IPS-18a (cell line): ENCODE results near the gene EXOC4.

ENCODE experiments used
- H3K27ac ChIP-seq: one replicate; pipeline ENCODE4 v1.5.1; 2013; ENCODE audit warnings: low read length
- H3K27me3 ChIP-seq: one replicate; pipeline ENCODE4 v1.6.1; 2013; ENCODE audit warnings: mild to moderate bottlenecking, low read length; ENCODE audit not compliant: control insufficient read depth, insufficient read depth
- H3K36me3 ChIP-seq: one replicate; pipeline ENCODE4 v1.6.1; 2013; ENCODE audit warnings: low read depth, low read length; ENCODE audit not compliant: control insufficient read depth
- H3K4me1 ChIP-seq: one replicate; pipeline ENCODE4 v1.6.1; 2013; ENCODE audit warnings: low read depth, low read length; ENCODE audit not compliant: control insufficient read depth
- H3K4me3 ChIP-seq: one replicate; pipeline ENCODE4 v1.5.1; 2013; ENCODE audit warnings: low read length
- H3K9ac ChIP-seq: one replicate; pipeline ENCODE4 v1.6.1; 2013; ENCODE audit warnings: mild to moderate bottlenecking, low read length, moderate library complexity
- H3K9me3 ChIP-seq: one replicate; pipeline ENCODE4 v1.6.1; 2013; ENCODE audit warnings: low read depth, low read length; ENCODE audit not compliant: control insufficient read depth

The EXOC4 gene

GRCh38 chr7:133582766-133583523 lies 330.1 kb downstream of the EXOC4 start:
- Histone ChIP-seq H3K4me3 (no peak overlapping the region), H3K27ac (no peak overlapping the region), H3K9me3 (no peaks in the 10 kb centered on the region), H3K36me3 (no peaks in the 10 kb centered on the region), H3K9ac (no peak overlapping the region), H3K27me3 (no peaks in the 10 kb centered on the region), H3K4me1 (peaks cover 20% of the 10 kb centered on the region)

DNA sequence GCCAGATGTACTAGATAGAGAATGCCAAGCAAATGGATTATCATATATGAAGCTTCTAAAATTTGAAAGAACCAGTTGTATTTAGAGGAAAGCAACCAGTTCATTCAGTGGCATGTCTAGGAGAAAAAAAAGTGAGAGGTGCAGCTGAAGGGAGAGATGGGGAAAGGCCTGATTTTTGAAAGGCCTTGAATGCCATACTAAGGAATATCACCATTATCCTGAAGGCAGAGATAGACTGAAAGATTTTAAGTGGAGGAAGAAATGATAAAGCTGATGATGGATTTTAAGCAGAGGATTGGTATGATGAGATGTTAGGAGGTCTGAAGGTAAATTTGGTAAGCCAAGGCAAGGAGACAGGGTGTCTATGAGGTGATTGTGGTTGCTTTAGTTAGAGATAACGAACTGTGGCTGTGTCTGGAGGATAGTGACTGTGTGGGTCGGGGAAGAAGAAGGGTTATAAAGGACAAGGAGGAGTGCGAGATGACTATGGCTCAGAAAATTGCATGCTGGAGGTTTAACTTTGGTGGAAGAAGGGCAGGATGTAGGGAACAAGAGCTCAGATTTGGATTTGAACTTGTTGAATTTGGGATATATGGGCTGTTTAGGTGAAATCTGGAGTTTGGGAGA lies 330.8 kb downstream of the EXOC4 start:
- Histone ChIP-seq H3K36me3 (no peaks in the 10 kb centered on the region), H3K4me3 (no peak overlapping the region), H3K27ac (no peak overlapping the region)

DNA sequence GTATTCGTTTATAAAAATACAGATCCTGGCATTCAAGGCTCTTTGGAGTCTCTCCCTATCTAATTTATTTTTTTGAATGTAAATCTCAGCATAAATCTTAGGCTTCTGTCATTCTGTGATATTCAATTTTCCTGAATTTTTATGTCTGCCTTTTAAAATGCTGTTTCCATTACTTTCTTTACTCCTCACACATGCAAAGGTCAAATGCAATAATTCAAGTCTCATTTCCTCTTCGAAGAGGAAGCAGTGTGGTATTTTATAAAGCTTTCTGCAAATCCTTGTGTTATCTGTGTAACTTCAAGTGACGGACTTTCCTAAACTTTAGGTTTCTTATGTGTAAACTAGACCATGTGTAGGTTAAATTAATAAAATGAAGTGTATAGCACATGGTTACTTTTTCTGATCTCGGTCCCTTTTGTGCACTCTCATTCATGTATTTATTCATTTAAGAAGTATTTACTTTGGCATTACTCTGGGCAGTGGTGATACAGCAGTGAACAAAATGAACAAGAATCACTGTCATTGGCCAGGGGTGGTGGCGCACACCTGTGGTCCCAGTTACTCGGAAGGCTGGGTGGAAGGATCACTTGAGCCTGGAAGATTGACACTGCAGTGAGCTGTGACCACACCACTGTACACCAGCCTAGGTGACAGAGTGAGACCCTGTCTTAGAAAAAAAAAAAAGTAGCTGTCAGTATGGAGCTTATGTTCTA lies 332.2 kb downstream of the EXOC4 start:
- no peaks in the 10 kb centered on the region for H3K36me3 ChIP-seq
- H3K27ac ChIP-seq = no peak overlapping the region
- H3K9ac ChIP-seq = no peak overlapping the region
- H3K9me3 ChIP-seq = no peaks in the 10 kb centered on the region
- H3K4me1 ChIP-seq = peaks cover 13% of the 10 kb centered on the region
- no peaks in the 10 kb centered on the region for H3K27me3 ChIP-seq
- no peak overlapping the region for H3K4me3 ChIP-seq

More for the DNA sequence above, 330.8 kb downstream of the EXOC4 start:
- Histone ChIP-seq H3K27me3 (no peaks in the 10 kb centered on the region), H3K9ac (no peak overlapping the region), H3K9me3 (no peaks in the 10 kb centered on the region), H3K4me1 (peaks cover 17% of the 10 kb centered on the region)

DNA sequence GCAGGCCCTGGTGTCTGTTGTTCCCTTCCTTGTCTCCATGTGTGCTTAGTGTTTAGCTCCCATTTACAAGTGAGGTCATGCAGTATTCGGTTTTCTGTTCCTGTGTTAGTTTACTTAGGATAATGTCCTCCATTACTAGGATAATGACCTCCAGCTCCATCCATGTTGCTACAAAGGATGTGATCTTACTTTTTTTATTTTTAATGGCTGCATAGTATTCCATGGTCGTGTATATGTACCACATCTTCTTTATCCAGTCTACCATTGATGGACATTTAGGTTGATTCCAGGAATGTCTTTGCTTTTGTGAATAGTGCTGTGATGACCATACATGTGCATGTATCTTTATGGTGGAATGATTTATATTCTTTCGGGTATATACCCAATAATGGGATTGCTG lies 333.4 kb downstream of the EXOC4 start:
- peaks cover 13% of the 10 kb centered on the region for H3K4me1 ChIP-seq
- no peaks in the 10 kb centered on the region for H3K9me3 ChIP-seq
- H3K27ac ChIP-seq = no peak overlapping the region
- no peak overlapping the region for H3K4me3 ChIP-seq
- H3K27me3 ChIP-seq = no peaks in the 10 kb centered on the region
- no peak overlapping the region for H3K9ac ChIP-seq
- H3K36me3 ChIP-seq = no peaks in the 10 kb centered on the region

DNA sequence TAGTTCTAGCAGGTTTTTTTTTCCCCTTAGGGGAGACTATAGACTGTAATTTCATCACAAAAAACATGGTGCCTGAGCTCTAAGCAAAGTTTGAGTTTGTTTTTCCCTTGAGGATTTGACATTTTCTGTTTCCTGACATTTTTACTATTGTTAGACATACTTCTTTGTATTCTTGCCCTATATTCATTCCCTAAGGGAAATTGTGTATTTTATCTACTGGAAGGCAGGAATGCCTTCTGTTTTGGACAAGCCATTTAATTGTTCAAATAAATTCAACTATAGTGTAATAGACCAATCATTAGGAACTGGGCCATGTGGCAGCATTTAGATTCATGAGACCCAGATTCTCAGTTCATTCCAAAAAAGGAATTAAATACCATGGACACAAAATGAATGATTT lies 335.0 kb downstream of the EXOC4 start:
- Histone ChIP-seq H3K9ac (no peak overlapping the region), H3K27me3 (no peaks in the 10 kb centered on the region), H3K27ac (no peak overlapping the region), H3K36me3 (no peaks in the 10 kb centered on the region), H3K9me3 (no peaks in the 10 kb centered on the region), H3K4me3 (no peak overlapping the region), H3K4me1 (peaks cover 5% of the 10 kb centered on the region)

DNA sequence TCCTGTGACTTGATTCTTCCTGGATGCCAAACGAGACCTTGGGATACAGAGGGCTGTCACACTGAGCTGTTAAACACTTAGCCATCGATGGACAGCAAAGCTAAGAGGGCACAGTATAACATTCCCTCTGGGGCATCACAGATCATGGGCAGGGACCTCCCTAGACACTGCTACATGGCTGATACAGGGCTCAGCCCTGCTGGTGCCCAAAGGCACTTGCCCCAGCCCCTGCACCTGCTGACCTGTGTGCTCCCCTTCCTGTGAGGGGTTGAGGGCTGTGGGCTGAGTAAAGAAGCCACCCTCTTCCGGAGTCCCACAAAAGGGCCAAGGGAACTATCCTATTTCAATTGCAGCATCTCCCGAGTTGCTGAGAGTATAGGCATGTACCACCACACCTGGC lies 337.9 kb downstream of the EXOC4 start:
- Histone ChIP-seq H3K4me3 (no peak overlapping the region), H3K27ac (no peak overlapping the region), H3K9me3 (no peaks in the 10 kb centered on the region), H3K36me3 (no peaks in the 10 kb centered on the region), H3K9ac (no peak overlapping the region), H3K4me1 (no peaks in the 10 kb centered on the region), H3K27me3 (no peaks in the 10 kb centered on the region)

DNA sequence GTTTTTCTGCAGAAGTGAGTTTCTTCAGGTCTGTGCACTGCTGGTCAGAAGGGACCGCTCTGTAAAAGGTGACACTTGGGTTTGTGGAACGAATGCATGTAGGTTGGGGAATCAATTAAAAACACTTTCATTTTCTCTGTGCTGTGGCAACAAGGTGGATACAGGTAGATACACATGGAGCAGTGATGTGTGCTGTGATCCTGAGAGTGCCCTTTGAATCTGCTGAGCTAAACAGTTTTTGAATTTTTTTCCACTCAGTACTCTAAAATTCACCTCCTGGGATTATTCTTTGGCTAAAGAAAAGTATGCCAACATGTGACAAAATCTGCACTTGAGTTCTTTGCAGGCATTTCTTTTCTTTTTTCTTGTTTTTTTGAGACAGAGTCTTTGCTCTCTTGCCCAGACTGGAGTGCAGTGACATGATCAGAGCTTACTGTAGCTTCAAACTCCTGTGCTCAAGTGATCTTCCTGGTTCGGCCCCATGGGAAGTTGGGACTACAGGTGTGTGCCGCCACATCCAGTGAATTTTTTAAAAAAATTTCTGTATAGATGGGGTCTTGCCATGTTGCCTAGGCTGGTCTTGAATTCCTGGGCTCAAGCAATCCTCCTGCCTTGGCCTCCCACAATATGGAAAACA lies 338.9 kb downstream of the EXOC4 start:
- Histone ChIP-seq H3K27me3 (no peaks in the 10 kb centered on the region), H3K9ac (no peak overlapping the region), H3K4me3 (no peak overlapping the region), H3K9me3 (no peaks in the 10 kb centered on the region), H3K36me3 (no peaks in the 10 kb centered on the region), H3K27ac (no peak overlapping the region), H3K4me1 (no peaks in the 10 kb centered on the region)

GRCh38 chr7:133593561-133593960 lies 340.7 kb downstream of the EXOC4 start:
- Histone ChIP-seq H3K4me1 (no peaks in the 10 kb centered on the region), H3K4me3 (no peak overlapping the region), H3K36me3 (no peaks in the 10 kb centered on the region), H3K9me3 (no peaks in the 10 kb centered on the region), H3K27me3 (no peaks in the 10 kb centered on the region), H3K9ac (no peak overlapping the region), H3K27ac (no peak overlapping the region)

GRCh38 chr7:133601617-133602016 lies 348.7 kb downstream of the EXOC4 start:
- Histone ChIP-seq H3K9ac (no peak overlapping the region), H3K27me3 (no peaks in the 10 kb centered on the region), H3K36me3 (no peaks in the 10 kb centered on the region), H3K4me3 (no peak overlapping the region), H3K4me1 (no peaks in the 10 kb centered on the region), H3K9me3 (no peaks in the 10 kb centered on the region), H3K27ac (no peak overlapping the region)

DNA sequence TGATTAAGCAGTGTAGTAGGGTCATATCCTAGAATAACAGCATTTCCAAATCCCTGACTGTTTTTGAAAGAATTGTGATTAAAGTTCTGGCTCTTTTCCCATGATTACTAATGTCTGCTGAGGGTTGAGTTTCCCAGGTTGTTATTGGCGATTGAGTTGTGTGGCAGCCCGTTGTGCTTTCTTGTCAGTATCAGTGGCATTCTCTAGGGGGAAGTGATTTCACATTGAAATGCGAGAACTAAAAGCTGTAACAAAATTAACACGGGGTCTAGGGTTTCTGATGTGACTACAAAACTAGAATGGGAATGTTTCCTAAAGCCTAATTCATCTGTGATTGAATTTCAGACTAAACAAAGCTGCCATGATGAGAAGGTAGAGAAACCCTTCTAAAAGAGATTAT lies 349.4 kb downstream of the EXOC4 start:
- no peaks in the 10 kb centered on the region for H3K27me3 ChIP-seq
- no peak overlapping the region for H3K27ac ChIP-seq
- no peak overlapping the region for H3K9ac ChIP-seq
- H3K4me1 ChIP-seq = no peaks in the 10 kb centered on the region
- H3K36me3 ChIP-seq = no peaks in the 10 kb centered on the region
- no peaks in the 10 kb centered on the region for H3K9me3 ChIP-seq
- H3K4me3 ChIP-seq = no peak overlapping the region

DNA sequence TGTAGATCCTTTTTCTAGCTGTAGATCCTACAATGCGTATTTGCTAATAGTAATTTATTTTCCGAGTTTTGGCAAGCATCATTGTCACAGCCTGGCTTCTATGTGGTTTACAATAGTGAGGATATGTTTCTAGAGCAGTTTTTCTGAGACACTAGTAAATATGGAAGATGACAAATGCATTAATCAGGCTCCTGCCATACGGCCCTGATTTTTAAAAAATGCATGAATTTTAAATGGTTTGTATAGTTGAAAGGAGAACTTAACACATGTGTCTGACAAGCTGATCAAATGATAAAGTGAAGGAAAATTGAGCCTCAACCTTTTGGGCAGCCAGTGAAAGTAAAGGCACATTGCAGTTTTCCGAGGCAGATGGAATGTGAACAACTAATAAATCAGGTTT lies 354.1 kb downstream of the EXOC4 start:
- Histone ChIP-seq H3K4me3 (no peak overlapping the region), H3K27ac (no peak overlapping the region)

More for the DNA sequence above, 354.1 kb downstream of the EXOC4 start:
- Histone ChIP-seq H3K36me3 (no peaks in the 10 kb centered on the region), H3K9ac (no peak overlapping the region), H3K9me3 (no peaks in the 10 kb centered on the region), H3K4me1 (no peaks in the 10 kb centered on the region), H3K27me3 (no peaks in the 10 kb centered on the region)
